CD4-positive, alpha-beta T cell treated with Interleukin-1 beta for 1 hour (primary cell): ENCODE data around the gene DCAF15.

ENCODE experiments used
- DNase-seq, 2 donors: peaks; one replicate each; pipeline ENCODE4 v3.0.0-alpha.2; 2020 to 2022

DCAF15 gene

GRCh38 chr19:13995878-13996765, 43.8 kb downstream of the DCAF15 start:
- DNase-seq = no peak

- DNase-seq = no peak
Measured at GRCh38 chr19:13996928-13997630, 44.8 kb downstream of the DCAF15 start.

GRCh38 chr19:13997631-13997962, 45.3 kb downstream of the DCAF15 start:
- no peak for DNase-seq

- no peak for DNase-seq
Measured at GRCh38 chr19:13998426-13998825, 46.1 kb downstream of the DCAF15 start.

- no peak for DNase-seq
Measured at GRCh38 chr19:13999085-13999484, 46.8 kb downstream of the DCAF15 start.

GRCh38 chr19:14000691-14001375, 48.5 kb downstream of the DCAF15 start:
- no peak for DNase-seq

- DNase-seq = peak; percentile 54 to 68
Measured at GRCh38 chr19:14002571-14003250, 50.4 kb downstream of the DCAF15 start.

- peak in 1 of 2 donors; percentile 53 for DNase-seq
Measured at GRCh38 chr19:14003251-14004055, 51.1 kb downstream of the DCAF15 start.

GRCh38 chr19:14004619-14005348, 52.5 kb downstream of the DCAF15 start:
- peak; percentile 28 to 58 for DNase-seq

- peak; percentile 93 to 95 for DNase-seq
Measured at GRCh38 chr19:14005349-14006084, 53.2 kb downstream of the DCAF15 start.

GRCh38 chr19:14006085-14006765, 53.9 kb downstream of the DCAF15 start, which contains the start of gene RFX1:
TSS of gene RFX1 (minus strand) at chr19:14006320. CDS start at chr19:13993843, 12,477 bp downstream.
- DNase-seq = peak; percentile 100

GRCh38 chr19:14006766-14007562, 54.7 kb downstream of the DCAF15 start:
- no peak for DNase-seq
